H1 (cell line): ENCODE data around the gene OSBPL3. TPM values are rescaled to one million over a fixed set of nuclear protein-coding genes. Genes with fewer than 3 reads are reported as not detected.

Experiments used
- BACH1 ChIP-seq: IDR thresholded peaks from 2 replicates; pipeline ENCODE4 v1.6.1; 2012; ENCODE audit warnings: low read length, improper control_type of control experiment
- CHD2 ChIP-seq: IDR thresholded peaks from 2 replicates; pipeline ENCODE4 v1.6.1; 2012; ENCODE audit warnings: low read length, improper control_type of control experiment
- CTBP2 ChIP-seq: IDR thresholded peaks from 2 replicates; pipeline ENCODE4 v1.7.0; 2011; ENCODE audit warnings: borderline replicate concordance, mild to moderate bottlenecking, moderate library complexity, mixed read lengths, low read length; ENCODE audit not compliant: insufficient read depth, insufficient read length
- EZH2 ChIP-seq: fragments of 200-600 bp; sonication (generic); IDR thresholded peaks from 2 replicates; pipeline ENCODE4 v1.7.1; 2012; ENCODE audit warnings: low read depth, mild to moderate bottlenecking, moderate library complexity, low read length, inconsistent platforms; ENCODE audit not compliant: severe bottlenecking
- JUN ChIP-seq: IDR thresholded peaks from 2 replicates; pipeline ENCODE4 v1.6.1; 2011; ENCODE audit warnings: low read depth, mild to moderate bottlenecking, improper control_type of control experiment, low read length
- POLR2AphosphoS5 ChIP-seq: IDR thresholded peaks from 2 replicates; pipeline ENCODE4 v1.6.1; 2011; ENCODE audit warnings: low read depth, low read length
- RBBP5 ChIP-seq: IDR thresholded peaks from 2 replicates; pipeline ENCODE4 v1.7.1; 2012; ENCODE audit warnings: low read depth, mild to moderate bottlenecking, inconsistent platforms, low read length, moderate library complexity, borderline replicate concordance
- SIN3A ChIP-seq, 2 experiments: IDR thresholded peaks in 1 of 2; conservative IDR thresholded peaks in 1 of 2; 2 replicates each; pipeline ENCODE4 v1.6.1; 2011 to 2012; ENCODE audit warnings: low read length in 2 of 2, improper control_type of control experiment in 1 of 2, low read depth in 1 of 2, mild to moderate bottlenecking in 1 of 2
- polyA plus RNA-seq, 7 experiments: library from polyadenylated mRNA; depleted of rRNA in 3 of 7; stranded (reverse) in 5 of 7; unstranded in 2 of 7; fragments of >200 nt in 5 of 7; fragments of 200-250 nt in 2 of 7; gene quantifications; 1 replicate in 5 of 7; 2 replicates in 1 of 7; 4 replicates in 1 of 7; pipeline versions ENCODE4 v1.2.1 to v1.2.3, GENCODE V29; 2011 to 2013; ENCODE audit warnings: missing spikeins in 2 of 7, mixed read lengths in 2 of 7
- total RNA-seq: library from RNA; stranded (reverse); fragmentation: NEBNext Ultra II Directional; extraction: Animal tissue kit (Norgen Biotek cat#: 25700); gene quantifications from 2 replicates; pipeline ENCODE4 v1.2.1, GENCODE V29; 2021
- TF ChIP-seq, protein P1 (sequence below): fragments of 300-600 bp; sonication (generic); IDR thresholded peaks from 2 replicates; pipeline ENCODE4 v1.7.1; 2012; ENCODE audit warnings: low read length, moderate library complexity, mild to moderate bottlenecking, inconsistent platforms; ENCODE audit not compliant: insufficient replicate concordance

OSBPL3 gene
- total and polyA plus RNA-seq, 2 of the 8 experiments (the other 6 are each of a cell fraction or from before 2014, with no cell fraction given): 2.8 to 13.9 TPM

DNA sequence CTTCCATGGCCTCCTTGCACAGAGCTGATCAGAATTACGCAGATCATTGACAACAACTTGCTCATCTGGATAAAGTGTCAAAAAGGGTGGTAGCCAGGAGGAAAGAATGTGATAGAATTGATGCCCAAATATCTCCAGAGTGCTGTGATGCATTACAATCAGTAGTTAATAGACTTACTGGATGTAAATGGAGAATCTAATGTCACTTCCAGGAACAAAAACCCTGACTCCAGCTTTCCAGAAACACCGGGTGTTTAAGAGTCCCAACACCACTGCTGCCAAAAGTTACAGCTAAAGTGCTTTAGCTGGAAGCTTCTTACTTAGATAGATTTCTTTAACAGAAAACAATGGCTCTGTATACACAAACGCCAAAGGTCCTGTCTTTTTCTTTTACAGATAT lies 25.7 kb upstream of the OSBPL3 start (continued):
- TF ChIP-seq, protein P1, sequence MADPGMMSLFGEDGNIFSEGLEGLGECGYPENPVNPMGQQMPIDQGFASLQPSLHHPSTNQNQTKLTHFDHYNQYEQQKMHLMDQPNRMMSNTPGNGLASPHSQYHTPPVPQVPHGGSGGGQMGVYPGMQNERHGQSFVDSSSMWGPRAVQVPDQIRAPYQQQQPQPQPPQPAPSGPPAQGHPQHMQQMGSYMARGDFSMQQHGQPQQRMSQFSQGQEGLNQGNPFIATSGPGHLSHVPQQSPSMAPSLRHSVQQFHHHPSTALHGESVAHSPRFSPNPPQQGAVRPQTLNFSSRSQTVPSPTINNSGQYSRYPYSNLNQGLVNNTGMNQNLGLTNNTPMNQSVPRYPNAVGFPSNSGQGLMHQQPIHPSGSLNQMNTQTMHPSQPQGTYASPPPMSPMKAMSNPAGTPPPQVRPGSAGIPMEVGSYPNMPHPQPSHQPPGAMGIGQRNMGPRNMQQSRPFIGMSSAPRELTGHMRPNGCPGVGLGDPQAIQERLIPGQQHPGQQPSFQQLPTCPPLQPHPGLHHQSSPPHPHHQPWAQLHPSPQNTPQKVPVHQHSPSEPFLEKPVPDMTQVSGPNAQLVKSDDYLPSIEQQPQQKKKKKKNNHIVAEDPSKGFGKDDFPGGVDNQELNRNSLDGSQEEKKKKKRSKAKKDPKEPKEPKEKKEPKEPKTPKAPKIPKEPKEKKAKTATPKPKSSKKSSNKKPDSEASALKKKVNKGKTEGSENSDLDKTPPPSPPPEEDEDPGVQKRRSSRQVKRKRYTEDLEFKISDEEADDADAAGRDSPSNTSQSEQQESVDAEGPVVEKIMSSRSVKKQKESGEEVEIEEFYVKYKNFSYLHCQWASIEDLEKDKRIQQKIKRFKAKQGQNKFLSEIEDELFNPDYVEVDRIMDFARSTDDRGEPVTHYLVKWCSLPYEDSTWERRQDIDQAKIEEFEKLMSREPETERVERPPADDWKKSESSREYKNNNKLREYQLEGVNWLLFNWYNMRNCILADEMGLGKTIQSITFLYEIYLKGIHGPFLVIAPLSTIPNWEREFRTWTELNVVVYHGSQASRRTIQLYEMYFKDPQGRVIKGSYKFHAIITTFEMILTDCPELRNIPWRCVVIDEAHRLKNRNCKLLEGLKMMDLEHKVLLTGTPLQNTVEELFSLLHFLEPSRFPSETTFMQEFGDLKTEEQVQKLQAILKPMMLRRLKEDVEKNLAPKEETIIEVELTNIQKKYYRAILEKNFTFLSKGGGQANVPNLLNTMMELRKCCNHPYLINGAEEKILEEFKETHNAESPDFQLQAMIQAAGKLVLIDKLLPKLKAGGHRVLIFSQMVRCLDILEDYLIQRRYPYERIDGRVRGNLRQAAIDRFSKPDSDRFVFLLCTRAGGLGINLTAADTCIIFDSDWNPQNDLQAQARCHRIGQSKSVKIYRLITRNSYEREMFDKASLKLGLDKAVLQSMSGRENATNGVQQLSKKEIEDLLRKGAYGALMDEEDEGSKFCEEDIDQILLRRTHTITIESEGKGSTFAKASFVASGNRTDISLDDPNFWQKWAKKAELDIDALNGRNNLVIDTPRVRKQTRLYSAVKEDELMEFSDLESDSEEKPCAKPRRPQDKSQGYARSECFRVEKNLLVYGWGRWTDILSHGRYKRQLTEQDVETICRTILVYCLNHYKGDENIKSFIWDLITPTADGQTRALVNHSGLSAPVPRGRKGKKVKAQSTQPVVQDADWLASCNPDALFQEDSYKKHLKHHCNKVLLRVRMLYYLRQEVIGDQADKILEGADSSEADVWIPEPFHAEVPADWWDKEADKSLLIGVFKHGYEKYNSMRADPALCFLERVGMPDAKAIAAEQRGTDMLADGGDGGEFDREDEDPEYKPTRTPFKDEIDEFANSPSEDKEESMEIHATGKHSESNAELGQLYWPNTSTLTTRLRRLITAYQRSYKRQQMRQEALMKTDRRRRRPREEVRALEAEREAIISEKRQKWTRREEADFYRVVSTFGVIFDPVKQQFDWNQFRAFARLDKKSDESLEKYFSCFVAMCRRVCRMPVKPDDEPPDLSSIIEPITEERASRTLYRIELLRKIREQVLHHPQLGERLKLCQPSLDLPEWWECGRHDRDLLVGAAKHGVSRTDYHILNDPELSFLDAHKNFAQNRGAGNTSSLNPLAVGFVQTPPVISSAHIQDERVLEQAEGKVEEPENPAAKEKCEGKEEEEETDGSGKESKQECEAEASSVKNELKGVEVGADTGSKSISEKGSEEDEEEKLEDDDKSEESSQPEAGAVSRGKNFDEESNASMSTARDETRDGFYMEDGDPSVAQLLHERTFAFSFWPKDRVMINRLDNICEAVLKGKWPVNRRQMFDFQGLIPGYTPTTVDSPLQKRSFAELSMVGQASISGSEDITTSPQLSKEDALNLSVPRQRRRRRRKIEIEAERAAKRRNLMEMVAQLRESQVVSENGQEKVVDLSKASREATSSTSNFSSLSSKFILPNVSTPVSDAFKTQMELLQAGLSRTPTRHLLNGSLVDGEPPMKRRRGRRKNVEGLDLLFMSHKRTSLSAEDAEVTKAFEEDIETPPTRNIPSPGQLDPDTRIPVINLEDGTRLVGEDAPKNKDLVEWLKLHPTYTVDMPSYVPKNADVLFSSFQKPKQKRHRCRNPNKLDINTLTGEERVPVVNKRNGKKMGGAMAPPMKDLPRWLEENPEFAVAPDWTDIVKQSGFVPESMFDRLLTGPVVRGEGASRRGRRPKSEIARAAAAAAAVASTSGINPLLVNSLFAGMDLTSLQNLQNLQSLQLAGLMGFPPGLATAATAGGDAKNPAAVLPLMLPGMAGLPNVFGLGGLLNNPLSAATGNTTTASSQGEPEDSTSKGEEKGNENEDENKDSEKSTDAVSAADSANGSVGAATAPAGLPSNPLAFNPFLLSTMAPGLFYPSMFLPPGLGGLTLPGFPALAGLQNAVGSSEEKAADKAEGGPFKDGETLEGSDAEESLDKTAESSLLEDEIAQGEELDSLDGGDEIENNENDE: no peak
- TF ChIP-seq CHD2 (no peak), POLR2AphosphoS5 (no peak), SIN3A (conservative IDR thresholded peaks at IDR 0.05 in 1 of 2, IDR thresholded peaks at IDR 0.05 in 1 of 2; ENCODE audit: low read depth in 1 of 2, low read length in 2 of 2) (no peak), EZH2 (no peak), RBBP5 (no peak), JUN (no peak), CTBP2 (no peak), BACH1 (no peak)
